ENCODE results near the gene AGBL3. TPM values are rescaled to one million over a fixed set of nuclear protein-coding genes. Genes with fewer than 3 reads are reported as not detected.

Gene AGBL3
- total and polyA plus RNA-seq, 2 experiments from 2014 or later, result 3.2 to 5.6 TPM

DNA sequence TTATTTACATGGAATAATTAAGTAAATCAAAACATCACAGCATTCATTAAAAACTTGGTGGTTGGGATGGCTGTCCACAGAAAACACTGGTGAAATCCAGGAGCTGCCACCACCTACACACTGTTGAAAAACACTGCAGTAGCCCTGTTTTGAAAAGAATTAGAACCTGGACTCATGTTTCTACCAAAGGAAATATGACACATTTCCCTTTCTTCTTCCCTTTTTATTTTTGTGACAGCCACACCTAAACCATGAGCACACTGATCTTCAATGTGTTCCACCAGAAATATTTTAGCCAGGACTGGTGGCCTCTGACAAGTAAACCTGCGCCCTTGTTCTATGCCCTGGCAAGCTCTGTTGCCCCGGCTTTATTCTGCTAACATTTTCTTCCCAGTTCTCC is 164.8 kb downstream of the AGBL3 start:
- no peak overlapping the region for H3K4me3 ChIP-seq
- peaks cover 5% of the 10 kb centered on the region; the same call in 1 of the 2 replicates for H3K9me2 ChIP-seq (ENCODE audit: insufficient read depth)
- H3K4me3 Mint-ChIP-seq, result no peak overlapping the region
- no peak overlapping the region for H2AFZ ChIP-seq
- TF ChIP-seq POLR2AphosphoS5 (IDR thresholded peaks at IDR 0.05; ENCODE audit: low read depth), result no peak
- TF ChIP-seq, protein P1, sequence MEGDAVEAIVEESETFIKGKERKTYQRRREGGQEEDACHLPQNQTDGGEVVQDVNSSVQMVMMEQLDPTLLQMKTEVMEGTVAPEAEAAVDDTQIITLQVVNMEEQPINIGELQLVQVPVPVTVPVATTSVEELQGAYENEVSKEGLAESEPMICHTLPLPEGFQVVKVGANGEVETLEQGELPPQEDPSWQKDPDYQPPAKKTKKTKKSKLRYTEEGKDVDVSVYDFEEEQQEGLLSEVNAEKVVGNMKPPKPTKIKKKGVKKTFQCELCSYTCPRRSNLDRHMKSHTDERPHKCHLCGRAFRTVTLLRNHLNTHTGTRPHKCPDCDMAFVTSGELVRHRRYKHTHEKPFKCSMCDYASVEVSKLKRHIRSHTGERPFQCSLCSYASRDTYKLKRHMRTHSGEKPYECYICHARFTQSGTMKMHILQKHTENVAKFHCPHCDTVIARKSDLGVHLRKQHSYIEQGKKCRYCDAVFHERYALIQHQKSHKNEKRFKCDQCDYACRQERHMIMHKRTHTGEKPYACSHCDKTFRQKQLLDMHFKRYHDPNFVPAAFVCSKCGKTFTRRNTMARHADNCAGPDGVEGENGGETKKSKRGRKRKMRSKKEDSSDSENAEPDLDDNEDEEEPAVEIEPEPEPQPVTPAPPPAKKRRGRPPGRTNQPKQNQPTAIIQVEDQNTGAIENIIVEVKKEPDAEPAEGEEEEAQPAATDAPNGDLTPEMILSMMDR (conservative IDR thresholded peaks at IDR 0.05; ENCODE audit: low read depth in 2 of 2), result no peak
- TF ChIP-seq, protein P2, sequence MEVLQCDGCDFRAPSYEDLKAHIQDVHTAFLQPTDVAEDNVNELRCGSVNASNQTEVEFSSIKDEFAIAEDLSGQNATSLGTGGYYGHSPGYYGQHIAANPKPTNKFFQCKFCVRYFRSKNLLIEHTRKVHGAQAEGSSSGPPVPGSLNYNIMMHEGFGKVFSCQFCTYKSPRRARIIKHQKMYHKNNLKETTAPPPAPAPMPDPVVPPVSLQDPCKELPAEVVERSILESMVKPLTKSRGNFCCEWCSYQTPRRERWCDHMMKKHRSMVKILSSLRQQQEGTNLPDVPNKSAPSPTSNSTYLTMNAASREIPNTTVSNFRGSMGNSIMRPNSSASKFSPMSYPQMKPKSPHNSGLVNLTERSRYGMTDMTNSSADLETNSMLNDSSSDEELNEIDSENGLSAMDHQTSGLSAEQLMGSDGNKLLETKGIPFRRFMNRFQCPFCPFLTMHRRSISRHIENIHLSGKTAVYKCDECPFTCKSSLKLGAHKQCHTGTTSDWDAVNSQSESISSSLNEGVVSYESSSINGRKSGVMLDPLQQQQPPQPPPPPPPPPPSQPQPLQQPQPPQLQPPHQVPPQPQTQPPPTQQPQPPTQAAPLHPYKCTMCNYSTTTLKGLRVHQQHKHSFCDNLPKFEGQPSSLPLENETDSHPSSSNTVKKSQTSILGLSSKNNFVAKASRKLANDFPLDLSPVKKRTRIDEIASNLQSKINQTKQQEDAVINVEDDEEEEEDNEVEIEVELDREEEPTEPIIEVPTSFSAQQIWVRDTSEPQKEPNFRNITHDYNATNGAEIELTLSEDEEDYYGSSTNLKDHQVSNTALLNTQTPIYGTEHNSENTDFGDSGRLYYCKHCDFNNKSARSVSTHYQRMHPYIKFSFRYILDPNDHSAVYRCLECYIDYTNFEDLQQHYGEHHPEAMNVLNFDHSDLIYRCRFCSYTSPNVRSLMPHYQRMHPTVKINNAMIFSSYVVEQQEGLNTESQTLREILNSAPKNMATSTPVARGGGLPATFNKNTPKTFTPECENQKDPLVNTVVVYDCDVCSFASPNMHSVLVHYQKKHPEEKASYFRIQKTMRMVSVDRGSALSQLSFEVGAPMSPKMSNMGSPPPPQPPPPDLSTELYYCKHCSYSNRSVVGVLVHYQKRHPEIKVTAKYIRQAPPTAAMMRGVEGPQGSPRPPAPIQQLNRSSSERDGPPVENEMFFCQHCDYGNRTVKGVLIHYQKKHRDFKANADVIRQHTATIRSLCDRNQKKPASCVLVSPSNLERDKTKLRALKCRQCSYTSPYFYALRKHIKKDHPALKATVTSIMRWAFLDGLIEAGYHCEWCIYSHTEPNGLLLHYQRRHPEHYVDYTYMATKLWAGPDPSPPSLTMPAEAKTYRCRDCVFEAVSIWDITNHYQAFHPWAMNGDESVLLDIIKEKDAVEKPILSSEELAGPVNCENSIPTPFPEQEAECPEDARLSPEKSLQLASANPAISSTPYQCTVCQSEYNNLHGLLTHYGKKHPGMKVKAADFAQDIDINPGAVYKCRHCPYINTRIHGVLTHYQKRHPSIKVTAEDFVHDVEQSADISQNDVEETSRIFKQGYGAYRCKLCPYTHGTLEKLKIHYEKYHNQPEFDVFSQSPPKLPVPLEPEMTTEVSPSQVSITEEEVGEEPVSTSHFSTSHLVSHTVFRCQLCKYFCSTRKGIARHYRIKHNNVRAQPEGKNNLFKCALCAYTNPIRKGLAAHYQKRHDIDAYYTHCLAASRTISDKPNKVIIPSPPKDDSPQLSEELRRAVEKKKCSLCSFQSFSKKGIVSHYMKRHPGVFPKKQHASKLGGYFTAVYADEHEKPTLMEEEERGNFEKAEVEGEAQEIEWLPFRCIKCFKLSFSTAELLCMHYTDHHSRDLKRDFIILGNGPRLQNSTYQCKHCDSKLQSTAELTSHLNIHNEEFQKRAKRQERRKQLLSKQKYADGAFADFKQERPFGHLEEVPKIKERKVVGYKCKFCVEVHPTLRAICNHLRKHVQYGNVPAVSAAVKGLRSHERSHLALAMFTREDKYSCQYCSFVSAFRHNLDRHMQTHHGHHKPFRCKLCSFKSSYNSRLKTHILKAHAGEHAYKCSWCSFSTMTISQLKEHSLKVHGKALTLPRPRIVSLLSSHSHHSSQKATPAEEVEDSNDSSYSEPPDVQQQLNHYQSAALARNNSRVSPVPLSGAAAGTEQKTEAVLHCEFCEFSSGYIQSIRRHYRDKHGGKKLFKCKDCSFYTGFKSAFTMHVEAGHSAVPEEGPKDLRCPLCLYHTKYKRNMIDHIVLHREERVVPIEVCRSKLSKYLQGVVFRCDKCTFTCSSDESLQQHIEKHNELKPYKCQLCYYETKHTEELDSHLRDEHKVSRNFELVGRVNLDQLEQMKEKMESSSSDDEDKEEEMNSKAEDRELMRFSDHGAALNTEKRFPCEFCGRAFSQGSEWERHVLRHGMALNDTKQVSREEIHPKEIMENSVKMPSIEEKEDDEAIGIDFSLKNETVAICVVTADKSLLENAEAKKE (CRISPR knock-in tag; IDR thresholded peaks at IDR 0.05), result no peak
- TF ChIP-seq CREB1 (CRISPR knock-in tag; IDR thresholded peaks at IDR 0.05; ENCODE audit: low read depth), result no peak
- no peak for TF ChIP-seq ZNF331 (CRISPR knock-in tag; IDR thresholded peaks at IDR 0.05; ENCODE audit: low read depth)
- no peak for TF ChIP-seq STAT1 (IDR thresholded peaks at IDR 0.05; ENCODE audit: unreplicated experiment)
- TF ChIP-seq, protein P3, sequence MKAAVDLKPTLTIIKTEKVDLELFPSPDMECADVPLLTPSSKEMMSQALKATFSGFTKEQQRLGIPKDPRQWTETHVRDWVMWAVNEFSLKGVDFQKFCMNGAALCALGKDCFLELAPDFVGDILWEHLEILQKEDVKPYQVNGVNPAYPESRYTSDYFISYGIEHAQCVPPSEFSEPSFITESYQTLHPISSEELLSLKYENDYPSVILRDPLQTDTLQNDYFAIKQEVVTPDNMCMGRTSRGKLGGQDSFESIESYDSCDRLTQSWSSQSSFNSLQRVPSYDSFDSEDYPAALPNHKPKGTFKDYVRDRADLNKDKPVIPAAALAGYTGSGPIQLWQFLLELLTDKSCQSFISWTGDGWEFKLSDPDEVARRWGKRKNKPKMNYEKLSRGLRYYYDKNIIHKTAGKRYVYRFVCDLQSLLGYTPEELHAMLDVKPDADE (IDR thresholded peaks at IDR 0.05), result no peak
- TF ChIP-seq REST (IDR thresholded peaks at IDR 0.05; ENCODE audit: unreplicated experiment), result no peak
- TF ChIP-seq EZH2phosphoT487 (IDR thresholded peaks at IDR 0.05; ENCODE audit: unreplicated experiment), result no peak
- no peak for TF ChIP-seq EZH2 (IDR thresholded peaks at IDR 0.05; ENCODE audit: low read depth, unreplicated experiment)
- no peak for TF ChIP-seq JUNB (IDR thresholded peaks at IDR 0.05; ENCODE audit: unreplicated experiment)
- TF ChIP-seq NANOG (IDR thresholded peaks at IDR 0.05; ENCODE audit: borderline replicate concordance), result no peak
- TF ChIP-seq ZNF114 (CRISPR knock-in tag; IDR thresholded peaks at IDR 0.05), result no peak
- H4K20me1 ChIP-seq (replicated peaks; ENCODE audit: insufficient read depth), result no peaks in the 10 kb centered on the region
- no peak for ATAC-seq
- no peaks in the 10 kb centered on the region for H3F3A ChIP-seq (replicated peaks; ENCODE audit: low read depth)
- DNase-seq (ENCODE audit: low spot score), result no peak
- no peaks in the 10 kb centered on the region; the same call in 1 of the 2 replicates for H3K36me3 ChIP-seq (ENCODE audit: insufficient read depth)
- H3K4me2 ChIP-seq, result no peak overlapping the region
- no peaks in the 10 kb centered on the region; the same call in 1 of the 2 replicates for H3K4me1 ChIP-seq (ENCODE audit: insufficient read depth)
- no peaks in the 10 kb centered on the region for H3K27me3 ChIP-seq (ENCODE audit: insufficient read depth)
- H3K4me1 Mint-ChIP-seq, result peaks cover 8% of the 10 kb centered on the region; the same call in 2 of the 3 replicates
- H3K27ac ChIP-seq (ENCODE audit: low read depth), result no peak overlapping the region
- no peaks in the 10 kb centered on the region for H3K79me2 ChIP-seq (replicated peaks; ENCODE audit: insufficient read depth)
- peaks cover 14% of the 10 kb centered on the region for H3K36me3 Mint-ChIP-seq (ENCODE audit: low read depth)
- H3K9me3 Mint-ChIP-seq, result peaks cover 27% of the 10 kb centered on the region
- H3K27ac Mint-ChIP-seq, result no peak overlapping the region
- H3K27me3 Mint-ChIP-seq (ENCODE audit: insufficient read depth, low read depth, poor library complexity), result no peaks in the 10 kb centered on the region
